Ishikawa (cell line): ENCODE measurements around the gene CPNE9.

Experiments
- CEBPB ChIP-seq: IDR thresholded peaks from 2 replicates; pipeline ENCODE4 v1.6.1; 2012
- CREB1 ChIP-seq: IDR thresholded peaks from 2 replicates; pipeline ENCODE4 v1.6.1; 2012; ENCODE audit warnings: low read depth
- EGR1 ChIP-seq: IDR thresholded peaks from 2 replicates; pipeline ENCODE4 v1.6.1; 2012
- EP300 ChIP-seq: IDR thresholded peaks from 2 replicates; pipeline ENCODE4 v1.6.1; 2012; ENCODE audit warnings: borderline replicate concordance
- FOXM1 ChIP-seq: IDR thresholded peaks from 2 replicates; pipeline ENCODE4 v1.6.1; 2012; ENCODE audit warnings: low read depth, borderline replicate concordance
- NFIC ChIP-seq: IDR thresholded peaks from 2 replicates; pipeline ENCODE4 v1.6.1; 2012
- RAD21 ChIP-seq: IDR thresholded peaks from 2 replicates; pipeline ENCODE4 v1.6.1; 2012; ENCODE audit warnings: low read depth
- TAF1 ChIP-seq: IDR thresholded peaks from 2 replicates; pipeline ENCODE4 v1.6.1; 2012; ENCODE audit warnings: low read depth, mild to moderate bottlenecking
- TCF12 ChIP-seq: IDR thresholded peaks from 2 replicates; pipeline ENCODE4 v1.6.1; 2012; ENCODE audit warnings: low read depth
- TEAD4 ChIP-seq: IDR thresholded peaks from 2 replicates; pipeline ENCODE4 v1.6.1; 2012
- YY1 ChIP-seq: IDR thresholded peaks from 2 replicates; pipeline ENCODE4 v1.6.1; 2012; ENCODE audit warnings: low read depth
- ZBTB7A ChIP-seq: IDR thresholded peaks from 2 replicates; pipeline ENCODE4 v1.6.1; 2012; ENCODE audit warnings: low read depth
- TF ChIP-seq, protein P1 (sequence below): IDR thresholded peaks from 2 replicates; pipeline ENCODE4 v1.6.1; 2012; ENCODE audit warnings: low read depth, mild to moderate bottlenecking
- TF ChIP-seq, protein P2 (sequence below): IDR thresholded peaks from 2 replicates; pipeline ENCODE4 v1.6.1; 2012
- TF ChIP-seq, protein P3 (sequence below): IDR thresholded peaks from 2 replicates; pipeline ENCODE4 v1.6.1; 2012

Gene CPNE9

DNA sequence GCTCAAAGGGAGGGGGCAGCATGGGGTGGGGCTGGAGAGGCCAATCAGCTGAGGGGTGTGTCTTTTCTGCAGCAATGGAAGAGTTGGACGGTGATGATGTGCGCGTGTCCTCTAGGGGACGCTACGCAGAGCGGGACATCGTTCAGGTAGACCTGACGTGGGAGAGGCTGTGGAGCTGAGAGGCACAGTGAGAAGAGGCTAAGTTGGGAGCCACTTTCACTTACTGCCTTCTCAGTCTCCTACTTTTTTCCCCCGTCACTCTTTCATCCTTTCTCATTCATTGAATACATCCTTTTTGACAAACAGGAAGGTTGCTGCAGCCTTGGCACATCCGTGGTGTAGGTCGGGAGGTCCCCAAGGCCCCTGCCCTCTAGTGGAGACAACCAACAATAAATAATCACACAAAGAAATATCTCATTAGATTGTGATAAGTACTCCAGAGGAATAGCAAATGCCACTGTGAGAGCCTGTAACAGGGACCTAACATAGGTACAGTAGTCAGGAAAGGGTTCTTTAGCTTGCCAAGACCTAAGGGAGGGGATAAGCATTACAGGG, 23.5 kb downstream of the CPNE9 start:
- TF ChIP-seq TEAD4 (no peak), RAD21 (peak; percentile 41), TAF1 (no peak), TCF12 (no peak), EP300 (no peak)
- TF ChIP-seq, protein P1, sequence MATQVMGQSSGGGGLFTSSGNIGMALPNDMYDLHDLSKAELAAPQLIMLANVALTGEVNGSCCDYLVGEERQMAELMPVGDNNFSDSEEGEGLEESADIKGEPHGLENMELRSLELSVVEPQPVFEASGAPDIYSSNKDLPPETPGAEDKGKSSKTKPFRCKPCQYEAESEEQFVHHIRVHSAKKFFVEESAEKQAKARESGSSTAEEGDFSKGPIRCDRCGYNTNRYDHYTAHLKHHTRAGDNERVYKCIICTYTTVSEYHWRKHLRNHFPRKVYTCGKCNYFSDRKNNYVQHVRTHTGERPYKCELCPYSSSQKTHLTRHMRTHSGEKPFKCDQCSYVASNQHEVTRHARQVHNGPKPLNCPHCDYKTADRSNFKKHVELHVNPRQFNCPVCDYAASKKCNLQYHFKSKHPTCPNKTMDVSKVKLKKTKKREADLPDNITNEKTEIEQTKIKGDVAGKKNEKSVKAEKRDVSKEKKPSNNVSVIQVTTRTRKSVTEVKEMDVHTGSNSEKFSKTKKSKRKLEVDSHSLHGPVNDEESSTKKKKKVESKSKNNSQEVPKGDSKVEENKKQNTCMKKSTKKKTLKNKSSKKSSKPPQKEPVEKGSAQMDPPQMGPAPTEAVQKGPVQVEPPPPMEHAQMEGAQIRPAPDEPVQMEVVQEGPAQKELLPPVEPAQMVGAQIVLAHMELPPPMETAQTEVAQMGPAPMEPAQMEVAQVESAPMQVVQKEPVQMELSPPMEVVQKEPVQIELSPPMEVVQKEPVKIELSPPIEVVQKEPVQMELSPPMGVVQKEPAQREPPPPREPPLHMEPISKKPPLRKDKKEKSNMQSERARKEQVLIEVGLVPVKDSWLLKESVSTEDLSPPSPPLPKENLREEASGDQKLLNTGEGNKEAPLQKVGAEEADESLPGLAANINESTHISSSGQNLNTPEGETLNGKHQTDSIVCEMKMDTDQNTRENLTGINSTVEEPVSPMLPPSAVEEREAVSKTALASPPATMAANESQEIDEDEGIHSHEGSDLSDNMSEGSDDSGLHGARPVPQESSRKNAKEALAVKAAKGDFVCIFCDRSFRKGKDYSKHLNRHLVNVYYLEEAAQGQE, result no peak
- TF ChIP-seq, protein P2, sequence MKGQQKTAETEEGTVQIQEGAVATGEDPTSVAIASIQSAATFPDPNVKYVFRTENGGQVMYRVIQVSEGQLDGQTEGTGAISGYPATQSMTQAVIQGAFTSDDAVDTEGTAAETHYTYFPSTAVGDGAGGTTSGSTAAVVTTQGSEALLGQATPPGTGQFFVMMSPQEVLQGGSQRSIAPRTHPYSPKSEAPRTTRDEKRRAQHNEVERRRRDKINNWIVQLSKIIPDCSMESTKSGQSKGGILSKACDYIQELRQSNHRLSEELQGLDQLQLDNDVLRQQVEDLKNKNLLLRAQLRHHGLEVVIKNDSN, result no peak
- TF ChIP-seq, protein P3, sequence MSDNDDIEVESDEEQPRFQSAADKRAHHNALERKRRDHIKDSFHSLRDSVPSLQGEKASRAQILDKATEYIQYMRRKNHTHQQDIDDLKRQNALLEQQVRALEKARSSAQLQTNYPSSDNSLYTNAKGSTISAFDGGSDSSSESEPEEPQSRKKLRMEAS, result no peak

DNA sequence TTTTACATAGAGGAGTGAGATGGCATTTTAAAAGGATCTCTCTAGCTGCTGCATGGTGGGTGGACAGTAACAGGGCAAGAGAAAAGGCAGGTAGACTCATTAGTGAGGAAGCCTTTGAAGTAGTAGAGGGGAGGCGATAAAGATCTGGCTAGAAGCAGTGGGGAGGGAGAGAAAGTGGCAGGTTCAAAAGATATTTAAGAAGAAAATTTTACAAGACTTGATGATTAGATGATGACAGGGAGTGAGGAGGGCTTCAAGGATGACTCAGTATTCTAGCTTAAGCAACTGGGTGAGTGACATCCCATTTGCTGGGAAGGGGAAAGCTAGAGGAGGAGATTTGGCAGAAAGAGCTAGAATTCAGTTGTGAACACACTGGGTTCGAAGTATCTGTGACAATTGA, 24.1 kb downstream of the CPNE9 start:
- TF ChIP-seq, protein P2, result no peak
- TF ChIP-seq EP300, result no peak
- TF ChIP-seq YY1, result no peak
- TF ChIP-seq CREB1, result no peak
- TF ChIP-seq NFIC, result no peak
- TF ChIP-seq CEBPB, result no peak
- no peak for TF ChIP-seq RAD21
- no peak for TF ChIP-seq TEAD4
- TF ChIP-seq, protein P1, result no peak
- no peak for TF ChIP-seq FOXM1
- TF ChIP-seq ZBTB7A, result no peak
- no peak for TF ChIP-seq EGR1
- no peak for TF ChIP-seq TCF12
- TF ChIP-seq TAF1, result no peak
- TF ChIP-seq, protein P3, result no peak

DNA sequence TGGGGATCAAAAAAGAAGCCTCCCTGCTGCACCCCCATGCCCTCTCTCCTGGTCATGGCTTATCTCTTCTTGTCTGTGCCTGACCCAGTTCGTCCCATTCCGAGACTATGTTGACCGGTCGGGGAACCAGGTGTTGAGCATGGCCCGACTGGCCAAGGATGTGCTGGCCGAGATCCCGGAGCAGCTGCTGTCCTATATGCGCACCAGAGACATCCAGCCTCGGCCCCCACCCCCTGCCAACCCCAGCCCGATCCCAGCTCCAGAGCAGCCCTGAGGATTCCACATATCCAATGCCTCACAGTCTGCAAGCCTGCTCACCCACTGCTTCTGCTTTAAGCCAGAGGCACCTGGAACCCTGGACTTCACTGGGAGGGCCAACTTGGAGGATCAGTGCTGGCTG, 25.8 kb downstream of the CPNE9 start:
- no peak for TF ChIP-seq RAD21
- TF ChIP-seq, protein P2, result no peak
- no peak for TF ChIP-seq TAF1
- TF ChIP-seq EP300, result no peak
- TF ChIP-seq, protein P3, result no peak
- no peak for TF ChIP-seq ZBTB7A
- TF ChIP-seq CREB1, result no peak
- no peak for TF ChIP-seq CEBPB
- TF ChIP-seq FOXM1, result no peak
- TF ChIP-seq NFIC, result no peak
- no peak for TF ChIP-seq TCF12
- TF ChIP-seq EGR1, result no peak
- no peak for TF ChIP-seq TEAD4
- TF ChIP-seq YY1, result no peak
- TF ChIP-seq, protein P1, result no peak

DNA sequence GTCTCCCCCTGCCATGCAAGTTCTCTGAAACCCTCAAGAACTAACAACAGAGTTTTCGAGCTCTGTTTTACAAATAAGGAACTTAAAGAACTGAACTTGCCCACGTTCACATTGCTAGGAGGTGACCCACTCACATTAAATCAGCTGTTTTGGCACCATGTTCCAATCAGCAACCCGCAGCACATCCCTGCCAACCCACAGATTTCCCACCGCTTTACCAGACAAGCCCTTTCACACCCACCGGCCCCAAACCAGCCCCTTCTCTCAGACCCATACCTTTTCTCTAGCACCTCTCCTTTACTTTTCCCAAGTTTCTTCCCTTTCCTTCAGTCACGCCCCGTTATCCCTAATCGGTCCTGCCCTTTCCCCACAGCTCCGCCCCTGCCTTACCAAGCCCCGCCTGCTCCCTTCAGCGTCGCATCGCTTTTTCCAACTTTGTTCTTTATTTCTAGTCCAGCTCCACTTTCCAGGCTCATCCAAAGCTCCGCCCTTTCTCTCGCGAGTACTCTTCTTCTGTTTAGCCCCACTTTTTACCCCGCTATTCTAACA, 27.1 kb downstream of the CPNE9 start:
- TF ChIP-seq CREB1, result no peak
- TF ChIP-seq, protein P2, result no peak
- no peak for TF ChIP-seq TCF12
- no peak for TF ChIP-seq RAD21
- TF ChIP-seq YY1, result no peak
- TF ChIP-seq TAF1, result no peak
- TF ChIP-seq, protein P3, result no peak
- TF ChIP-seq FOXM1, result no peak
- TF ChIP-seq CEBPB, result no peak
- no peak for TF ChIP-seq EP300
- TF ChIP-seq TEAD4, result no peak
- TF ChIP-seq NFIC, result no peak
- no peak for TF ChIP-seq ZBTB7A
